Measurements from ENCODE around the gene ADAMTS17. TPM values are rescaled to one million over a fixed set of nuclear protein-coding genes. Genes with fewer than 3 reads are reported as not detected.
A peak's percentile ranks its signal among the peaks of the same experiment; 100 is the strongest.

ADAMTS17 gene
- total RNA-seq, 4 donors from 2014 or later, result 7.2 to 15.1 (median 8.9) TPM

DNA sequence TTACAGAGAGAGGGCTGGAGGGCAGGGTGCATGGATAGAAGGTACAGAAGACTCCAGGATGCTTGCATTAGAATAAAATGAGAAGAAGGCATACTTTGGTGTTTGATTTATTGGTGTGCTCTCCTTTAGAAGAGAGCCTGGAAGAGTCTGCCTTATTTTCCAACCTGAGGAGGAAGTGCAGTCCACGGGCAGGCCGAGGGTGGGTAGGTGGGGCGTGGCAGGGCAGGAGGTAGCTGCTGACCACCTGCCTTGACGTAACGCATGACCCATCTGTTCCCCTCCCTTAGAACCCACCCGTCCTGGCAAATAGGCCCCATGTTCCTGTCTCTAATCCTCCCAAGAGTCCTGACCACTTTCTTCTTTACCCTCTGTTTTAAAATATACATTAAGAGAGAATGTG, 386.2 kb downstream of the ADAMTS17 start:
- no peak for TF ChIP-seq POLR2A (IDR thresholded peaks at IDR 0.05)
- TF ChIP-seq, protein P1, sequence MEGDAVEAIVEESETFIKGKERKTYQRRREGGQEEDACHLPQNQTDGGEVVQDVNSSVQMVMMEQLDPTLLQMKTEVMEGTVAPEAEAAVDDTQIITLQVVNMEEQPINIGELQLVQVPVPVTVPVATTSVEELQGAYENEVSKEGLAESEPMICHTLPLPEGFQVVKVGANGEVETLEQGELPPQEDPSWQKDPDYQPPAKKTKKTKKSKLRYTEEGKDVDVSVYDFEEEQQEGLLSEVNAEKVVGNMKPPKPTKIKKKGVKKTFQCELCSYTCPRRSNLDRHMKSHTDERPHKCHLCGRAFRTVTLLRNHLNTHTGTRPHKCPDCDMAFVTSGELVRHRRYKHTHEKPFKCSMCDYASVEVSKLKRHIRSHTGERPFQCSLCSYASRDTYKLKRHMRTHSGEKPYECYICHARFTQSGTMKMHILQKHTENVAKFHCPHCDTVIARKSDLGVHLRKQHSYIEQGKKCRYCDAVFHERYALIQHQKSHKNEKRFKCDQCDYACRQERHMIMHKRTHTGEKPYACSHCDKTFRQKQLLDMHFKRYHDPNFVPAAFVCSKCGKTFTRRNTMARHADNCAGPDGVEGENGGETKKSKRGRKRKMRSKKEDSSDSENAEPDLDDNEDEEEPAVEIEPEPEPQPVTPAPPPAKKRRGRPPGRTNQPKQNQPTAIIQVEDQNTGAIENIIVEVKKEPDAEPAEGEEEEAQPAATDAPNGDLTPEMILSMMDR (IDR thresholded peaks at IDR 0.05), result no peak
- no peak overlapping the region for H3K4me3 ChIP-seq
- H3K27ac ChIP-seq, result no peak overlapping the region
- H3K36me3 ChIP-seq, result no peaks in the 10 kb centered on the region
- no peaks in the 10 kb centered on the region for H3K27me3 ChIP-seq
- H3K9me3 ChIP-seq, result no peaks in the 10 kb centered on the region
- no peaks in the 10 kb centered on the region for H3K4me1 ChIP-seq
- no peak for DNase-seq

DNA sequence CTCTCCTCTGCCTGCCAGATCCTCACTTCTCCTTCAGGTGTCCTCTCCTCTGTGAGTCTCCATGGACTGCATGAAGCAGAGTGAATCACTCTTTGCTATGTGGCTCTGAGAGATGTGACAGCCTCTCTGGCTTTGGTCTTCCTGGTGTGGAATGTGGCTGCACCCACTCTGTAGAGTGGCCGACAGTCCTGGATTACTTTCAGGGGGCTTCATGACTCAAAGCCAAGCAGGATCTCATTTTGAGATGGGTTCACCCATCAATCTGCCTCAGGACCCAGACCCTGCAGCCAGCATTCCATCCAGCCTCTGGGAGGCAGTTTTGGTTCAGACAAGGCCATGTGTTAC, 386.6 kb downstream of the ADAMTS17 start:
- no peak for TF ChIP-seq POLR2A (IDR thresholded peaks at IDR 0.05)
- TF ChIP-seq, protein P1 (IDR thresholded peaks at IDR 0.05), result no peak
- H3K4me1 ChIP-seq, result no peaks in the 10 kb centered on the region
- no peak for DNase-seq
- H3K27ac ChIP-seq, result peak overlapping the region in 1 of 4 donors; percentile 18
- H3K9me3 ChIP-seq, result no peaks in the 10 kb centered on the region
- H3K4me3 ChIP-seq, result no peak overlapping the region
- no peaks in the 10 kb centered on the region for H3K27me3 ChIP-seq
- no peaks in the 10 kb centered on the region for H3K36me3 ChIP-seq

DNA sequence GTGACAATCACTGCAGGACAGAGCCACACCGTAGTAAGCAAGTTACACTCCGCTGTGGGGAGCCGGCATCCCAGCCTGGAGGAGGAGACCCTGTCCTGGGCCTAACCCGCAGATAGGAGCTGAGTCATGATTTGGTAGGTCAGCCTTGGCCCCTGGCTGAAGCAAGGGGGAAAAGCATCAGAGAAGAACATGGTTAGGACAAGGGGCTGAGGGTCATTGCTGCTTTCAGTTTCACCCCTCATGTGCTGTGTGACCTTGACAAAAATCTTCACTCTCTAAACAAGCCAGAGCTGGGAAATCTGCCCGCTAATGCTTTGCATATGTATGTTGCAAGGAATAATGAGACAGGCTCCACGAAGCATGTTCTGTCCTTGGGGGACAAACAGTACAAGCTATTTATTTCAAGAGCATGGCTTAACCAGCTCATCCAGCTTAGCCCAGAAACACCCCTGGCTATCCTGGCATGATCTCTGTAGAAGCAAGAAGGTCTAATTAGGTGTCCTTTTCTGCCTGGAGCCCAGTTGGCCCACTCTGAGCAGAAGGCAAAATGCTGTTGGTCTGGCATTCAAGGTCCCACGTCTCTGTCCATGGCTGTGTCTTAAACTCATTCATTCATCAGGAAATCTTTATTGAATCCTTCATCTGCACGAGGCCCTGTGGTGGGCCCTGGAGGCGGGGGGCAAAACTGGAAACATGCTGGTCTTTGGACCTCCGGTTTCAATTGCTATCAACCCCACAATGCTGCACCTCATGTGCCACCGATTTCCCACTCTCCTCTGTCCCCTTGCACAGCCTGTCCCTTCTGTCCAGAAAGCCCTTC, 387.2 kb downstream of the ADAMTS17 start:
- Histone ChIP-seq H3K27me3 (no peaks in the 10 kb centered on the region), H3K4me1 (no peaks in the 10 kb centered on the region), H3K9me3 (no peaks in the 10 kb centered on the region), H3K27ac (peak overlapping the region in 1 of 4 donors; percentile 62), H3K4me3 (no peak overlapping the region), H3K36me3 (no peaks in the 10 kb centered on the region)
- TF ChIP-seq, protein P1 (IDR thresholded peaks at IDR 0.05), result no peak
- no peak for TF ChIP-seq POLR2A (IDR thresholded peaks at IDR 0.05)
- DNase-seq, result peak in 1 of 3 donors; percentile 43

DNA sequence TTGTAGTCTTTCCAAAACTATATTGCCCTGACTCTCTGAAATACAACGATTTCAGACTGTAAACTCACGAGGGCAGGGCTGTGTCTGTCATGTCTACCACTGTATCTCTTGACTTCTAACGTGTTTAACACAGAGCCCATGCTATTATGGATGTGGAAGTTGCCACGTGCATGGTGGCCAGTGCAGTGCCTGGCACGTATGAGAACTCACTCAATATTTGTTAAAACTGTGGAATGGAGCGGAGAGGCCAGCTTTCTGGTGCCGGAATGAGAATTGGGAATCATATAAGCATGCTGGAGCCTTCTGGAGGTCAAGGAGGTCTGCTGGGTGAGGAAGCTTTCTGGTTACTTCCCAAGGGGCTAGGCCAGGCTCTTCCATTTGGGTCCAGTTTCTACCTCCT, 387.9 kb downstream of the ADAMTS17 start:
- Histone ChIP-seq H3K27ac (peak overlapping the region in 1 of 4 donors; percentile 62), H3K36me3 (no peaks in the 10 kb centered on the region), H3K9me3 (no peaks in the 10 kb centered on the region), H3K27me3 (no peaks in the 10 kb centered on the region), H3K4me1 (no peaks in the 10 kb centered on the region), H3K4me3 (no peak overlapping the region)
- TF ChIP-seq, protein P1 (IDR thresholded peaks at IDR 0.05), result no peak
- no peak for TF ChIP-seq POLR2A (IDR thresholded peaks at IDR 0.05)
- no peak for DNase-seq

DNA sequence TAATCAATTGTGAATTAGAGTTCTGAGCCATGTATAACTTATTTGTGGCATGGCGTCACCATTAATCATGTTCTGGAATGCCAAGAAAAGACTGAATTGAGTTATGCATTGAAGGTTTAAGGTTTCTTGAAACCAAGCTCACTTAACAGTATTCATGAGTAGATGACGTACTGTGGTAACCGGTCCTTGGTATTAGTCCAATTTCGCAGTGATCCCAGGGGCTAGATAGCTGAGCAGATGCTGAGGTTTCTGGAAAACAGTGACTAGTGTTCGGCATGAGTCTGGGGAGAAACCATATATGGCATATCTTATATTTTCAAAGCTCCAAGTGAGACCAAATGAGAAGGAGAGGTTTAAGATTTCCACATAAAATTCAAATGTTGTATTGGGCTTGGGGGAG, 390.3 kb downstream of the ADAMTS17 start:
- Histone ChIP-seq H3K4me1 (no peaks in the 10 kb centered on the region), H3K27me3 (no peaks in the 10 kb centered on the region), H3K9me3 (no peaks in the 10 kb centered on the region), H3K27ac (no peak overlapping the region), H3K36me3 (no peaks in the 10 kb centered on the region), H3K4me3 (no peak overlapping the region)
- TF ChIP-seq, protein P1 (IDR thresholded peaks at IDR 0.05), result no peak
- no peak for TF ChIP-seq POLR2A (IDR thresholded peaks at IDR 0.05)
- DNase-seq, result no peak
